GM12878 (cell line): Measurements from ENCODE around the gene AOPEP. TPM values are rescaled to one million over a fixed set of nuclear protein-coding genes. Genes with fewer than 3 reads are reported as not detected.

Experiments used
- ATAC-seq: fragments of 200-7000 bp; cut with Tn5 transposase; 3 replicates; pipeline ENCODE4 v1.9.1; 2020; ENCODE audit warnings: mild to moderate bottlenecking, moderate library complexity
- BruUV-seq: library from RNA; stranded (reverse); fragments of 400-500 nt; replicated peaks from 2 replicates; lab custom pipeline; 2021; lab: Mats Ljungman, UMichigan
- CTCF ChIA-PET: fragments of 300-600 bp; sonication (Branson Sonifier 250); formaldehyde crosslinking; extraction: SDS; loops from one replicate; lab custom pipeline; 2021; ENCODE audit warnings: inconsistent platforms; lab: Yijun Ruan, JAX
- POLR2A ChIA-PET: fragments of 350-600 bp; formaldehyde crosslinking; extraction: SDS; loops from one replicate; lab custom pipeline; 2021; ENCODE audit warnings: inconsistent platforms; lab: Charles Lee
- RAD21 ChIA-PET: fragments of 300-600 bp; sonication (Branson Sonifier 250); formaldehyde crosslinking; loops from one replicate; lab custom pipeline; 2023; ENCODE audit warnings: antibody characterized with exemption; ENCODE audit not compliant: unreplicated experiment; lab: Charles Lee
- SMC1A ChIA-PET: fragments of 300-600 bp; sonication (Branson Sonifier 250); formaldehyde crosslinking; loops from one replicate; lab custom pipeline; 2023; ENCODE audit not compliant: unreplicated experiment, uncharacterized antibody; lab: Charles Lee
- DNase-seq: peaks from one replicate; pipeline ENCODE4 v3.0.0-alpha.2; 2011; ENCODE audit warnings: low read depth, low spot score
- FAIRE-seq: peaks from 3 replicates; lab custom pipeline; 2011; peaks lifted over from hg19 to GRCh38; lab: Jason Lieb, UNC
- H2AFZ ChIP-seq: 2 replicates; pipeline ENCODE4 v1.6.0; 2011; ENCODE audit warnings: low read depth, low read length, control low read depth; ENCODE audit not compliant: control insufficient read depth
- H3K27ac ChIP-seq: 2 replicates; pipeline ENCODE4 v1.5.1; 2011; ENCODE audit warnings: control low read depth; ENCODE audit not compliant: control insufficient read depth, insufficient read depth
- H3K27me3 ChIP-seq, 2 experiments: replicated peaks in 1 of 2; 2 replicates each; pipeline versions ENCODE4 v1.6.0 to v1.6.1; 2011; ENCODE audit warnings: low read length in 1 of 2; ENCODE audit not compliant: control insufficient read depth in 2 of 2, insufficient read depth in 2 of 2
- H3K36me3 ChIP-seq, 2 experiments: 2 replicates each; pipeline ENCODE4 v1.5.1; 2011; ENCODE audit warnings: low read length in 1 of 2; ENCODE audit not compliant: control insufficient read depth in 2 of 2, insufficient read depth in 2 of 2
- H3K4me1 ChIP-seq: 2 replicates; pipeline ENCODE4 v1.6.1; 2011; ENCODE audit warnings: mild to moderate bottlenecking, low read length, moderate library complexity, mixed read lengths; ENCODE audit not compliant: control insufficient read depth, insufficient read depth
- H3K4me2 ChIP-seq: 2 replicates; pipeline ENCODE4 v1.6.0; 2011; ENCODE audit warnings: control low read depth; ENCODE audit not compliant: control insufficient read depth, insufficient read depth
- H3K4me3 ChIP-seq: fragments of 200-600 bp; sonication (generic); 2 replicates; pipeline ENCODE4 v1.5.1; 2016
- H3K79me2 ChIP-seq: 2 replicates; pipeline ENCODE4 v1.6.0; 2011; ENCODE audit warnings: low read length; ENCODE audit not compliant: control insufficient read depth, insufficient read depth
- H3K9ac ChIP-seq: 2 replicates; pipeline ENCODE4 v1.8.0; 2011; ENCODE audit warnings: low read length, control low read depth, mixed read lengths; ENCODE audit not compliant: control insufficient read depth, insufficient read depth
- H3K9me3 ChIP-seq: replicated peaks from 3 replicates; pipeline ENCODE4 v1.5.1; 2011; ENCODE audit warnings: mild to moderate bottlenecking, low read length; ENCODE audit not compliant: control insufficient read depth, insufficient read depth
- H4K20me1 ChIP-seq: 2 replicates; pipeline ENCODE4 v1.6.0; 2011; ENCODE audit not compliant: control insufficient read depth, insufficient read depth
- ASH2L ChIP-seq: fragments of 300-600, 200-600 bp; sonication (generic); IDR thresholded peaks from 2 replicates; pipeline ENCODE4 v1.6.1; 2017; ENCODE audit warnings: low read depth, mild to moderate bottlenecking, borderline replicate concordance
- CBFB ChIP-seq: IDR thresholded peaks from 2 replicates; pipeline ENCODE4 v1.6.1; 2016; ENCODE audit warnings: antibody characterized with exemption, low read depth
- ETV6 ChIP-seq, 2 experiments: fragments of 450-650 bp in 1 of 2; IDR thresholded peaks in 1 of 2; conservative IDR thresholded peaks in 1 of 2; 2 replicates each; pipeline ENCODE4 v1.6.1; 2014; ENCODE audit warnings: antibody characterized with exemption in 1 of 2, borderline replicate concordance in 1 of 2, low read depth in 1 of 2, mild to moderate bottlenecking in 1 of 2, moderate library complexity in 1 of 2
- NR2C1 ChIP-seq: fragments of 450-650 bp; IDR thresholded peaks from 2 replicates; pipeline ENCODE4 v1.6.1; 2017; ENCODE audit warnings: antibody characterized with exemption, mild to moderate bottlenecking, moderate library complexity
- PML ChIP-seq: IDR thresholded peaks from 2 replicates; pipeline ENCODE4 v1.6.1; 2012; ENCODE audit warnings: low read length, inconsistent platforms
- POLR2AphosphoS2 ChIP-seq: IDR thresholded peaks from 2 replicates; pipeline ENCODE4 v1.6.1; 2011; ENCODE audit warnings: low read depth, mild to moderate bottlenecking, low read length, improper control_type of control experiment, moderate library complexity
- SMAD5 ChIP-seq: IDR thresholded peaks from 2 replicates; pipeline ENCODE4 v1.6.1; 2016; ENCODE audit warnings: antibody characterized with exemption, low read depth
- YY1 ChIP-seq: IDR thresholded peaks from 2 replicates; pipeline ENCODE4 v1.6.1; 2011; ENCODE audit warnings: low read depth, mild to moderate bottlenecking, low read length
- ZNF274 ChIP-seq: IDR thresholded peaks from one replicate; pipeline ENCODE4 v1.8.0; 2011; ENCODE audit not compliant: insufficient read length, insufficient read depth
- WGBS: methylation state at CpG from one replicate; pipeline ENCODE4 v1.1.6; 2016; ENCODE audit warnings: low lambda C conversion rate; ENCODE audit not compliant: insufficient replicate concordance, insufficient coverage; ENCODE audit errors: missing lambda C conversion rate; 5-methylcytosine and 5-hydroxymethylcytosine counted together
- in situ Hi-C: fragments of 300-500 bp; cut with MboI; formaldehyde crosslinking; loops from 9 replicates; pipeline ENCODE4 v1.14.3; 2018; ENCODE audit warnings: mixed read lengths
- intact Hi-C: fragments of 100-400 bp; cut with micrococcal nuclease; formaldehyde crosslinking; loops from one replicate; pipeline ENCODE4 v1.14.2; 2022; ENCODE audit not compliant: unreplicated experiment
- polyA plus RNA-seq, 11 experiments: library from polyadenylated mRNA; depleted of rRNA in 4 of 11; unstranded in 6 of 11; stranded (reverse) in 5 of 11; fragments of >200 nt; fragmentation: Nextera tagmentation in 4 of 11; fragmentation: Illumina TruSeq in 1 of 11; extraction: Ambion mirVana in 4 of 11; extraction: Trizol in 1 of 11; gene quantifications; 1 replicate in 1 of 11; 2 replicates in 10 of 11; pipeline versions ENCODE4 v1.2.1 to v1.2.3, GENCODE V29; 2011 to 2016; ENCODE audit warnings: inconsistent platforms in 2 of 11, missing spikeins in 2 of 11, low read depth in 1 of 11
- total RNA-seq, 4 experiments: library from RNA; depleted of rRNA in 3 of 4; stranded (reverse); fragments of >200 nt in 3 of 4; fragmentation: Illumina TruSeq in 1 of 4; extraction: Trizol in 1 of 4; gene quantifications; 2 replicates each; pipeline versions ENCODE4 v1.2.1 to v1.2.3, GENCODE V29; 2013 to 2021
- TF ChIP-seq, protein P1 (sequence below): IDR thresholded peaks from 2 replicates; pipeline ENCODE4 v1.6.1; 2012; ENCODE audit warnings: low read depth, low read length, improper control_type of control experiment
- TF ChIP-seq, protein P2 (sequence below): IDR thresholded peaks from 2 replicates; pipeline ENCODE4 v1.6.1; 2011; ENCODE audit warnings: borderline replicate concordance, low read depth, mild to moderate bottlenecking, moderate library complexity, low read length; ENCODE audit not compliant: insufficient read depth, poor library complexity, severe bottlenecking
- TF ChIP-seq, protein P3 (sequence below): IDR thresholded peaks from 2 replicates; pipeline ENCODE4 v1.6.1; 2012; ENCODE audit warnings: low read depth, low read length, improper control_type of control experiment

The AOPEP gene
- total and polyA plus RNA-seq, 10 of the 15 experiments (the other 5 are each of a cell fraction or from before 2014, with no cell fraction given) = 2.3 to 16.9 (median 10.1) TPM

DNA sequence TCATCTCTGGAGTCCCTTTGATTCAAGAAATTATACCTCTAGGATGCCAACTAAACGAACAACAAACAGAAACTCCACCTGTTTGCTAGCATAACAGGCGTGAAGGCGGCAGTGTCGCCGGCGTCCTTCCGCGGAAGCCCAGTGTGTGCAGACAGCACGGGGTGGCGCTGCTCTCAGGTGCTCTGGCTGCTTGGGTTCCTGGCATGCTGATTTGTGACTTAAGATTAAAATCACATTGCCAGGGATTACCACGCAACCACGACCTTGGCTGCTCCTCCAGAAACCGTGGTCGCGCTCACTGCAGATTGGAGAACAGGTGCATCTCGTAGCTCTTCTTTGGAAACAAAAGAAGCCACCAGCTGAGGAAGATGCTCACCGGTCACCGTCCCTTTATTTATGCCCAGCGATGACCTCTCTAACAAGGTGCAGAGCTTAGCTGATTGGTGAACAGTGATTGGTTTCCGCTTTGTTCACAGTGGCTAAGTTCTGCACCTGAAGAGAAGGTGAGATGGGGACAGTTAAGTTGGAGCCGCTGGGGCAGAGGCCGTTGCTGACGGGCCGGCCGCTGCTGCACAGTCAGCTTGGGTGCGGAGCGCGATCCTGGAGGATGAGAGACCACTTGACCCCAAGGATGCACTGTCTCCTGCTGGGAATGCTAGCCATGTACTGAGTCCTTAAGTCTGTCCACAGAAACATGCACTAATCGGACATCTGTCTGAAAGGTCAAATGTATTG is 358.7 kb downstream of the AOPEP start:
- no peaks in the 10 kb centered on the region for H3K4me1 ChIP-seq
- no peak overlapping the region for H3K9ac ChIP-seq
- in situ Hi-C loops (no loop called here), intact Hi-C loops (no loop called here)
- WGBS = 98% methylated on average over 29 of the region's 29 CpGs
- BruUV-seq = no TSS peak
- TF ChIP-seq POLR2AphosphoS2 = no peak
- no peak for TF ChIP-seq ZNF274
- TF ChIP-seq YY1 = no peak
- FAIRE-seq (no peak), DNase-seq (no peak), ATAC-seq (no peak)
- ChIA-PET RAD21 (no interaction called here), POLR2A (no interaction called here), CTCF (no interaction called here), SMC1A (interaction anchor here (1.3 kb wide), 1 partner anchor 10 kb away, joined by 4 read pairs; no protein-coding TSS in a partner anchor)
- H4K20me1 ChIP-seq = no peaks in the 10 kb centered on the region
- no peak overlapping the region for H3K27ac ChIP-seq
- H3K4me3 ChIP-seq = no peak overlapping the region
- no peak overlapping the region for H2AFZ ChIP-seq
- H3K27me3 ChIP-seq = no peaks in the 10 kb centered on the region
- no peak overlapping the region for H3K4me2 ChIP-seq
- H3K79me2 ChIP-seq = no peaks in the 10 kb centered on the region
- no peaks in the 10 kb centered on the region for H3K9me3 ChIP-seq
- peaks cover 2 to 16% of the 10 kb centered on the region in 2 experiments; a peak in 3 of 4 replicates for H3K36me3 ChIP-seq

DNA sequence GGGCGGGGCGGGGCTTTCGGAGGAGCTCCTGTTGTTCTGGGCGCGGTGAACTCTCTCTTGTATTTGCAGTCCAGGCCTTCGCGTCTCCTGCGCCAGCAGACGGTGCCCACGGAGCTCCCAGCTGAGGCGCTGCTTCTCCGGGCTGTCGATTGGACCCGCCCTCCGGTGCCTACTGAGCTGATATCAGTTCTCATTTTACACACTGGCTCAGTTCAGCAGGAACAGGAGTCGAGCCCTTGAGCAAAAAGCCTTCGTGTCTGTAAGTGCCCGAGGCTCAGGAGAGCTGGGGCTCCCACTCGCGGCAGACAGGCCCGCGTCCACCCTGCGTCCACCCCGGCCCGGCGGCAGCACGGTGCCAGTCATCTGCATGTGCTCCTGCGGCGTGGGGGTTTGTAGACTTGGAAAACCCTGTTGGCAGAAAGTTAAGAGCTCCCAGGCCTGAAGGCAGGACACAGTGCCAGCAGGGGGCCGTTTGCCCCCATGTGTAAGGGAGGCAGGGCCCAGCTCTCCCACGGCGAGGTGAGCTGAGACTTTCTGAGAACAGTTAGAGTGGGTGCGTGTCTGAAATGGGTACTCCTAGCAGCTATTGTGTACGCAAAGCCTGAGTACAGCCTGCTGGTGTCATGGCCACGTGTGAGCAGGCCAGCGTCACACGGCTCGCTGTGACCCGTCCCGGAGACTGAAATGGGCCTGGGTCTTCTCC is 359.5 kb downstream of the AOPEP start:
- BruUV-seq = no TSS peak
- no peak overlapping the region for H2AFZ ChIP-seq
- no peaks in the 10 kb centered on the region for H3K4me1 ChIP-seq
- H3K9ac ChIP-seq = no peak overlapping the region
- H3K4me3 ChIP-seq = no peak overlapping the region
- DNase-seq (no peak), ATAC-seq (no peak), FAIRE-seq (no peak)
- ChIA-PET POLR2A (no interaction called here), RAD21 (no interaction called here), SMC1A (no interaction called here), CTCF (interaction anchor here (1.3 kb wide), 1 partner anchor 45 kb away, joined by 4 read pairs; no protein-coding TSS in a partner anchor)
- H3K4me2 ChIP-seq = no peak overlapping the region
- no peaks in the 10 kb centered on the region for H3K9me3 ChIP-seq
- H3K27ac ChIP-seq = no peak overlapping the region
- in situ Hi-C loops (no loop called here), intact Hi-C loops (no loop called here)
- peaks cover 2 to 16% of the 10 kb centered on the region in 2 experiments; a peak in 3 of 4 replicates for H3K36me3 ChIP-seq
- no peaks in the 10 kb centered on the region for H4K20me1 ChIP-seq
- no peaks in the 10 kb centered on the region for H3K27me3 ChIP-seq
- WGBS = 94% methylated on average over 40 of the region's 40 CpGs
- no peaks in the 10 kb centered on the region for H3K79me2 ChIP-seq
- TF ChIP-seq ASH2L (no peak), NR2C1 (no peak), PML (no peak), SMAD5 (no peak), CBFB (no peak), ETV6 (conservative IDR thresholded peaks at IDR 0.05 in 1 of 2, IDR thresholded peaks at IDR 0.05 in 1 of 2; ENCODE audit: borderline replicate concordance in 1 of 2, low read depth in 1 of 2) (no peak)
- TF ChIP-seq, protein P1, sequence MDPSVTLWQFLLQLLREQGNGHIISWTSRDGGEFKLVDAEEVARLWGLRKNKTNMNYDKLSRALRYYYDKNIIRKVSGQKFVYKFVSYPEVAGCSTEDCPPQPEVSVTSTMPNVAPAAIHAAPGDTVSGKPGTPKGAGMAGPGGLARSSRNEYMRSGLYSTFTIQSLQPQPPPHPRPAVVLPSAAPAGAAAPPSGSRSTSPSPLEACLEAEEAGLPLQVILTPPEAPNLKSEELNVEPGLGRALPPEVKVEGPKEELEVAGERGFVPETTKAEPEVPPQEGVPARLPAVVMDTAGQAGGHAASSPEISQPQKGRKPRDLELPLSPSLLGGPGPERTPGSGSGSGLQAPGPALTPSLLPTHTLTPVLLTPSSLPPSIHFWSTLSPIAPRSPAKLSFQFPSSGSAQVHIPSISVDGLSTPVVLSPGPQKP = no peak
- TF ChIP-seq, protein P2, sequence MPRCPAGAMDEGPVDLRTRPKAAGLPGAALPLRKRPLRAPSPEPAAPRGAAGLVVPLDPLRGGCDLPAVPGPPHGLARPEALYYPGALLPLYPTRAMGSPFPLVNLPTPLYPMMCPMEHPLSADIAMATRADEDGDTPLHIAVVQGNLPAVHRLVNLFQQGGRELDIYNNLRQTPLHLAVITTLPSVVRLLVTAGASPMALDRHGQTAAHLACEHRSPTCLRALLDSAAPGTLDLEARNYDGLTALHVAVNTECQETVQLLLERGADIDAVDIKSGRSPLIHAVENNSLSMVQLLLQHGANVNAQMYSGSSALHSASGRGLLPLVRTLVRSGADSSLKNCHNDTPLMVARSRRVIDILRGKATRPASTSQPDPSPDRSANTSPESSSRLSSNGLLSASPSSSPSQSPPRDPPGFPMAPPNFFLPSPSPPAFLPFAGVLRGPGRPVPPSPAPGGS = no peak
- TF ChIP-seq, protein P3, sequence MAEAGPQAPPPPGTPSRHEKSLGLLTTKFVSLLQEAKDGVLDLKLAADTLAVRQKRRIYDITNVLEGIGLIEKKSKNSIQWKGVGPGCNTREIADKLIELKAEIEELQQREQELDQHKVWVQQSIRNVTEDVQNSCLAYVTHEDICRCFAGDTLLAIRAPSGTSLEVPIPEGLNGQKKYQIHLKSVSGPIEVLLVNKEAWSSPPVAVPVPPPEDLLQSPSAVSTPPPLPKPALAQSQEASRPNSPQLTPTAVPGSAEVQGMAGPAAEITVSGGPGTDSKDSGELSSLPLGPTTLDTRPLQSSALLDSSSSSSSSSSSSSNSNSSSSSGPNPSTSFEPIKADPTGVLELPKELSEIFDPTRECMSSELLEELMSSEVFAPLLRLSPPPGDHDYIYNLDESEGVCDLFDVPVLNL = no peak
